ENCODE results near the gene GNPAT. TPM values are rescaled to one million over a fixed set of nuclear protein-coding genes. Genes with fewer than 3 reads are reported as not detected.

Gene GNPAT
- total and polyA plus RNA-seq, 2 of the 8 experiments (the other 6 are each of a cell fraction or from before 2014, with no cell fraction given): 22.9 to 47.4 TPM

GRCh38 chr1:231201979-231202633 is 38.9 kb upstream of the GNPAT start:
- no peak overlapping the region for H3K56ac ChIP-seq (replicated peaks; ENCODE audit: insufficient read length, low read depth, low read length)
- H3K4me1 ChIP-seq (replicated peaks in 1 of 4; ENCODE audit: control insufficient read depth in 3 of 4, insufficient read depth in 4 of 4, low read length in 3 of 4): no peaks in the 10 kb centered on the region
- TF ChIP-seq RXRA (IDR thresholded peaks at IDR 0.05; ENCODE audit: insufficient read depth, low read depth, low read length): no peak
- TF ChIP-seq FOSL1 (IDR thresholded peaks at IDR 0.05; ENCODE audit: insufficient read depth, low read depth, low read length): no peak
- no peak for TF ChIP-seq TCF12 (IDR thresholded peaks at IDR 0.05; ENCODE audit: low read depth, low read length)
- TF ChIP-seq HDAC2 (IDR thresholded peaks at IDR 0.05; ENCODE audit: borderline replicate concordance in 1 of 2, low read depth in 2 of 2, low read length in 2 of 2): no peak
- TF ChIP-seq SIN3A (conservative IDR thresholded peaks at IDR 0.05 in 1 of 2, IDR thresholded peaks at IDR 0.05 in 1 of 2; ENCODE audit: low read depth in 1 of 2, low read length in 2 of 2): no peak
- no peak for TF ChIP-seq NANOG (IDR thresholded peaks at IDR 0.05; ENCODE audit: insufficient read depth, low read depth, low read length, poor library complexity, severe bottlenecking)
- no peak for TF ChIP-seq SUZ12 (IDR thresholded peaks at IDR 0.05; ENCODE audit: low read length)
- H3K23me2 ChIP-seq (ENCODE audit: low read depth, low read length): no peaks in the 10 kb centered on the region; the same call in 1 of the 2 replicates
- no peak overlapping the region for H3K4me3 ChIP-seq (ENCODE audit: extremely low read depth in 1 of 4, insufficient read depth in 2 of 4, low read depth in 3 of 4, low read length in 4 of 4)
- H2BK12ac ChIP-seq (ENCODE audit: low read depth, low read length): no peak overlapping the region
- H3K14ac ChIP-seq (ENCODE audit: insufficient read length): no peak overlapping the region
- H3K79me1 ChIP-seq (ENCODE audit: low read depth, low read length): no peaks in the 10 kb centered on the region
- H2BK120ac ChIP-seq (replicated peaks; ENCODE audit: low read depth, low read length): no peak overlapping the region
- H3K18ac ChIP-seq (ENCODE audit: extremely low read depth, low read length): no peak overlapping the region
- H2BK5ac ChIP-seq (ENCODE audit: low read depth, low read length): no peak overlapping the region
- no peak overlapping the region; the same call in 1 of the 2 replicates for H2AK5ac ChIP-seq (ENCODE audit: low read depth, low read length)
- H3K23ac ChIP-seq (ENCODE audit: insufficient read length): no peak overlapping the region
- no peak overlapping the region for H3K27ac ChIP-seq (ENCODE audit: low read depth, low read length)
- H3K4me2 ChIP-seq (ENCODE audit: insufficient read depth in 1 of 2, low read depth in 2 of 2, low read length in 2 of 2): no peak overlapping the region
- H3K9me3 ChIP-seq (ENCODE audit: insufficient read depth in 2 of 2, low read depth in 1 of 2, low read length in 1 of 2): no peaks in the 10 kb centered on the region
- H3K27me3 ChIP-seq (replicated peaks in 1 of 4; ENCODE audit: control insufficient read depth in 3 of 4, extremely low read depth in 1 of 4, insufficient read depth in 3 of 4, low read length in 3 of 4): peaks cover 0 to 6% (median 3%) of the 10 kb centered on the region in 4 experiments; a peak in 4 of 7 replicates
- H2BK15ac ChIP-seq (ENCODE audit: low read length): no peak overlapping the region
- H3K4ac ChIP-seq (replicated peaks; ENCODE audit: insufficient read length, low read depth, low read length): no peak overlapping the region
- H2AFZ ChIP-seq (ENCODE audit: low read length): no peak overlapping the region
- H2BK20ac ChIP-seq (ENCODE audit: low read length): no peak overlapping the region
- DNase-seq (ENCODE audit: low read depth in 1 of 2, low spot score in 2 of 2): no peak
- H3K36me3 ChIP-seq (ENCODE audit: control insufficient read depth in 2 of 4, insufficient read depth in 4 of 4, low read length in 3 of 4): no peaks in the 10 kb centered on the region
- ChIA-PET POLR2A (ENCODE audit: partially characterized antibody) (no interaction called here), CTCF (ENCODE audit: partially characterized antibody) (no interaction called here)
- H3K79me2 ChIP-seq (ENCODE audit: control insufficient read depth in 1 of 2, insufficient read depth in 2 of 2, low read length in 2 of 2): no peaks in the 10 kb centered on the region
- H4K8ac ChIP-seq (ENCODE audit: extremely low read depth, insufficient read depth, low read length): no peak overlapping the region
- FAIRE-seq: no peak
- 79 to 100% methylated on average over 1 to 4 of the region's 5 CpGs for WGBS, 2 experiments (ENCODE audit: extremely low coverage in 1 of 2, insufficient coverage in 1 of 2, insufficient read length in 1 of 2, insufficient replicate concordance in 2 of 2, low coverage in 1 of 2, low lambda C conversion rate in 2 of 2, missing lambda C conversion rate in 1 of 2)
- no peaks in the 10 kb centered on the region for H4K20me1 ChIP-seq (replicated peaks in 1 of 2; ENCODE audit: control insufficient read depth in 1 of 2, insufficient read depth in 2 of 2, low read length in 2 of 2)
- no peak overlapping the region for H3K9ac ChIP-seq (replicated peaks in 1 of 4; ENCODE audit: extremely low read depth in 1 of 4, low read depth in 3 of 4, low read length in 3 of 4)
- H4K5ac ChIP-seq (ENCODE audit: insufficient read length, low read depth, low read length): no peak overlapping the region
- no peak overlapping the region for H4K91ac ChIP-seq (replicated peaks; ENCODE audit: insufficient read length, low read length)
